ENCODE data around the gene MTURN. TPM values are rescaled to one million over a fixed set of nuclear protein-coding genes. Genes with fewer than 3 reads are reported as not detected.

The MTURN gene
- total and polyA plus RNA-seq, 2 donors (not counting 3 experiments of a cell fraction or from before 2014, with no cell fraction given): 4.9 to 6.6 TPM

DNA sequence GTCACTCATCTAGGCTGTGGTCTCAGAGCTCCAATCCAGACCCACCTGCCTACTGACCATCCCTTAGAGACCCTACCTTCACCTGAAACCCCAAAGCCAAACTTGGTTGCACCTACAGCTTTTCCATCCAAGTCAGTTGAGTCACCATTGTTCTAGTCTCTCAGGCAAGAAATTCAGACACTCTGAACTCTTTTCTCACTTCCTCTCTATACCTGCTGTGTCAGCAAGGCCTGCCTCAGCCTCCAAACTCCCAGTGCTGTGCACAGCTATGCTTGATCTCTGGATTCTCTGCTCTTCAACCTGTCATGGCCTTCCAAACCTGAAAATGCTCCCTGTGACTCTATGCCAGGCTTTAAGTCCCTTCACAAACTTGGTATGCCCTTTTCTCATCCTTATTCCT lies 47.4 kb upstream of the MTURN start:
- ChIA-PET POLR2A (no interaction called here), CTCF (interaction anchor here (0.6 kb wide), 1 partner anchor 127 kb away, joined by 4 read pairs; no protein-coding TSS in a partner anchor)
- dilution Hi-C loops (cut with MboI; ENCODE audit: extremely low pct_ligation_motif_present, low sequenced_read_pairs): no loop called here
- no peaks in the 10 kb centered on the region for H3K36me3 ChIP-seq (ENCODE audit: control insufficient read depth in 2 of 2, extremely low read depth in 1 of 2, insufficient read depth in 2 of 2, low read length in 2 of 2)
- intact Hi-C loops (cut with micrococcal nuclease): no loop called here
- no peaks in the 10 kb centered on the region for H4K20me1 ChIP-seq (replicated peaks; ENCODE audit: control insufficient read depth, extremely low read depth, insufficient read depth, low read length)
- DNase-seq (ENCODE audit: low read depth, low spot score) (no peak), FAIRE-seq (no peak)
- H3K9me3 ChIP-seq (replicated peaks; ENCODE audit: control insufficient read depth, insufficient read depth, low read length): no peaks in the 10 kb centered on the region
- H3K27me3 ChIP-seq (ENCODE audit: control insufficient read depth in 2 of 2, insufficient read depth in 2 of 2, low read length in 2 of 2): no peaks in the 10 kb centered on the region
- H3K9me1 ChIP-seq (replicated peaks; ENCODE audit: control insufficient read depth, extremely low read depth, insufficient read depth, low read length): no peaks in the 10 kb centered on the region
- no peak overlapping the region for H2AFZ ChIP-seq (ENCODE audit: low read depth, low read length)
- H3K4me3 ChIP-seq (replicated peaks in 1 of 3; ENCODE audit: insufficient read depth in 1 of 3, low read depth in 1 of 3, low read length in 3 of 3): no peak overlapping the region
- no peak overlapping the region for H3K27ac ChIP-seq (ENCODE audit: insufficient read depth, low read depth, low read length)
- no TSS peak for BruUV-seq (replicated peaks)
- no peak overlapping the region for H3K9ac ChIP-seq (replicated peaks; ENCODE audit: extremely low read depth, insufficient read depth, low read length)
- TF ChIP-seq POLR2AphosphoS5 (IDR thresholded peaks at IDR 0.05; ENCODE audit: insufficient read depth, low read depth, low read length) (no peak), EZH2 (IDR thresholded peaks at IDR 0.05; ENCODE audit: borderline replicate concordance, low read depth, low read length, severe bottlenecking) (no peak), POLR2A (IDR thresholded peaks at IDR 0.05; ENCODE audit: low read depth, low read length) (no peak)
- TF ChIP-seq, protein P1, sequence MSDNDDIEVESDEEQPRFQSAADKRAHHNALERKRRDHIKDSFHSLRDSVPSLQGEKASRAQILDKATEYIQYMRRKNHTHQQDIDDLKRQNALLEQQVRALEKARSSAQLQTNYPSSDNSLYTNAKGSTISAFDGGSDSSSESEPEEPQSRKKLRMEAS (IDR thresholded peaks at IDR 0.05; ENCODE audit: insufficient read depth, insufficient read length): no peak
- peaks cover 11% of the 10 kb centered on the region for H3K4me1 ChIP-seq (ENCODE audit: control insufficient read depth, extremely low read depth, insufficient read depth, low read length)
- H3K4me2 ChIP-seq (ENCODE audit: insufficient read depth, low read length): no peak overlapping the region
- H3K79me2 ChIP-seq (ENCODE audit: control insufficient read depth, insufficient read depth, low read length): no peaks in the 10 kb centered on the region

DNA sequence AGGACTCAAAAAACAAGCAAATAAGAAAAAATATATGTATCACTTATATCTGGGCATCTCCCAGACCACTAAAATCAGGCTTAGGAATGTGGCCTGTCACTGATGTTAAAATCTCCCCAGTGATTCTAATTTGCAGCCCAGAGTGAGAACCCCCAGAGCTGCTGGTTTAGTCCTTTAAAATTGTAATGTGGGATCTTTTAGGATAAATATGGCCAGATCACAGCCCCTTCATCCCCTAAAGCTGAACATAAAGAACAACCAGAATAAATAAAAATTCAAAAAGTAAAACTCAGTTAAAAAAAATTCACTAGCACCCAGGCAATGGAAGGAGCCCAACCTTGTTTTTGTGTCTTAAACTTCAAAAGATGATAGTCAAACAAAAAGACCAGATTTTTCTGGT lies 46.4 kb upstream of the MTURN start:
- Histone ChIP-seq H3K79me2 (ENCODE audit: control insufficient read depth, insufficient read depth, low read length) (no peaks in the 10 kb centered on the region), H3K9ac (replicated peaks; ENCODE audit: extremely low read depth, insufficient read depth, low read length) (no peak overlapping the region), H3K9me1 (replicated peaks; ENCODE audit: control insufficient read depth, extremely low read depth, insufficient read depth, low read length) (no peaks in the 10 kb centered on the region), H3K36me3 (ENCODE audit: control insufficient read depth in 2 of 2, extremely low read depth in 1 of 2, insufficient read depth in 2 of 2, low read length in 2 of 2) (no peaks in the 10 kb centered on the region), H3K27ac (ENCODE audit: insufficient read depth, low read depth, low read length) (no peak overlapping the region), H3K27me3 (ENCODE audit: control insufficient read depth in 2 of 2, insufficient read depth in 2 of 2, low read length in 2 of 2) (no peaks in the 10 kb centered on the region), H3K4me3 (replicated peaks in 1 of 3; ENCODE audit: insufficient read depth in 1 of 3, low read depth in 1 of 3, low read length in 3 of 3) (no peak overlapping the region), H3K4me1 (ENCODE audit: control insufficient read depth, extremely low read depth, insufficient read depth, low read length) (peaks cover 11% of the 10 kb centered on the region), H3K4me2 (ENCODE audit: insufficient read depth, low read length) (no peak overlapping the region), H2AFZ (ENCODE audit: low read depth, low read length) (no peak overlapping the region), H4K20me1 (replicated peaks; ENCODE audit: control insufficient read depth, extremely low read depth, insufficient read depth, low read length) (no peaks in the 10 kb centered on the region), H3K9me3 (replicated peaks; ENCODE audit: control insufficient read depth, insufficient read depth, low read length) (no peaks in the 10 kb centered on the region)
- no TSS peak for BruUV-seq (replicated peaks)
- ChIA-PET CTCF (interaction anchor here (1.2 to 1.5 kb wide), 2 partner anchors 14 to 15 kb away, joined by 4 to 5 read pairs; no protein-coding TSS in a partner anchor), POLR2A (no interaction called here)
- intact Hi-C loops (cut with micrococcal nuclease) (no loop called here), dilution Hi-C loops (cut with MboI; ENCODE audit: extremely low pct_ligation_motif_present, low sequenced_read_pairs) (no loop called here)
- DNase-seq (ENCODE audit: low read depth, low spot score): no peak
- FAIRE-seq: no peak
- TF ChIP-seq POLR2A (IDR thresholded peaks at IDR 0.05; ENCODE audit: low read depth, low read length) (no peak), POLR2AphosphoS5 (IDR thresholded peaks at IDR 0.05; ENCODE audit: insufficient read depth, low read depth, low read length) (no peak), FOS (IDR thresholded peaks at IDR 0.05; ENCODE audit: borderline replicate concordance, insufficient read depth, low read length) (no peak), MYC (IDR thresholded peaks at IDR 0.05; ENCODE audit: low read depth, low read length) (no peak), EZH2 (IDR thresholded peaks at IDR 0.05; ENCODE audit: borderline replicate concordance, low read depth, low read length, severe bottlenecking) (no peak)
- TF ChIP-seq, protein P2, sequence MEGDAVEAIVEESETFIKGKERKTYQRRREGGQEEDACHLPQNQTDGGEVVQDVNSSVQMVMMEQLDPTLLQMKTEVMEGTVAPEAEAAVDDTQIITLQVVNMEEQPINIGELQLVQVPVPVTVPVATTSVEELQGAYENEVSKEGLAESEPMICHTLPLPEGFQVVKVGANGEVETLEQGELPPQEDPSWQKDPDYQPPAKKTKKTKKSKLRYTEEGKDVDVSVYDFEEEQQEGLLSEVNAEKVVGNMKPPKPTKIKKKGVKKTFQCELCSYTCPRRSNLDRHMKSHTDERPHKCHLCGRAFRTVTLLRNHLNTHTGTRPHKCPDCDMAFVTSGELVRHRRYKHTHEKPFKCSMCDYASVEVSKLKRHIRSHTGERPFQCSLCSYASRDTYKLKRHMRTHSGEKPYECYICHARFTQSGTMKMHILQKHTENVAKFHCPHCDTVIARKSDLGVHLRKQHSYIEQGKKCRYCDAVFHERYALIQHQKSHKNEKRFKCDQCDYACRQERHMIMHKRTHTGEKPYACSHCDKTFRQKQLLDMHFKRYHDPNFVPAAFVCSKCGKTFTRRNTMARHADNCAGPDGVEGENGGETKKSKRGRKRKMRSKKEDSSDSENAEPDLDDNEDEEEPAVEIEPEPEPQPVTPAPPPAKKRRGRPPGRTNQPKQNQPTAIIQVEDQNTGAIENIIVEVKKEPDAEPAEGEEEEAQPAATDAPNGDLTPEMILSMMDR (IDR thresholded peaks at IDR 0.05; ENCODE audit: extremely low read depth in 1 of 2, insufficient read depth in 1 of 2, low read depth in 1 of 2, low read length in 2 of 2): no peak

Data from endothelial cell of umbilical vein (primary cell).